Ovary (tissue), 9 donors: ENCODE data around the gene FAM53B. TPM values are rescaled to one million over a fixed set of nuclear protein-coding genes. Genes with fewer than 3 reads are reported as not detected.

Experiments used
- DNase-seq, 5 donors: peaks; one replicate each; pipeline ENCODE4 v3.0.0-alpha.2; 2019 to 2020
- H3K27ac ChIP-seq, 2 donors: fragments of 200-600 bp; one replicate each; pipeline versions ENCODE4 v1.5.1 to v1.8.0; 2019 to 2022
- H3K27me3 ChIP-seq: fragments of 200-600 bp; one replicate; pipeline ENCODE4 v1.8.0; 2022
- H3K36me3 ChIP-seq: fragments of 200-600 bp; sonication (generic); one replicate; pipeline ENCODE4 v1.5.1; 2019
- H3K4me1 ChIP-seq: one replicate; pipeline ENCODE4 v1.8.1; 2013; ENCODE audit warnings: mild to moderate bottlenecking, moderate library complexity; ENCODE audit not compliant: insufficient read depth
- H3K4me3 ChIP-seq: fragments of 200-600 bp; sonication (generic); one replicate; pipeline ENCODE4 v1.5.1; 2017
- H3K9me3 ChIP-seq, 2 donors: fragments of 200-600 bp in 1 of 2; sonication (generic) in 1 of 2; one replicate each; pipeline versions ENCODE4 v1.5.1 to v1.8.1; 2013 to 2019; ENCODE audit warnings: mild to moderate bottlenecking in 1 of 2, moderate library complexity in 1 of 2
- CTCF ChIP-seq, 3 donors: fragments of 450-650 bp in 2 of 3; fragments of 200-600 bp in 1 of 3; IDR thresholded peaks; one replicate each; pipeline versions ENCODE4 v1.5.1 to v1.8.0; 2016 to 2022; ENCODE audit warnings: antibody characterized with exemption in 3 of 3, mild to moderate bottlenecking in 1 of 3
- EP300 ChIP-seq: sonication (generic); formaldehyde crosslinking; IDR thresholded peaks from one replicate; pipeline ENCODE4 v1.6.1; 2017; ENCODE audit warnings: antibody characterized with exemption
- POLR2A ChIP-seq: fragments of 450-650 bp; IDR thresholded peaks from one replicate; pipeline ENCODE4 v1.6.1; 2017; ENCODE audit warnings: antibody characterized with exemption, mild to moderate bottlenecking, moderate library complexity
- WGBS, 3 donors: extraction: QIAGEN DNeasy Blood & Tissue Kit in 1 of 3; methylation state at CpG; one replicate each; pipeline versions ENCODE4 v1.1.5 to v1.1.7; 2013 to 2017; 5-methylcytosine and 5-hydroxymethylcytosine counted together
- intact Hi-C, 4 donors: fragments of 100-400 bp; cut with DNase I; formaldehyde crosslinking; loops; one replicate each; pipeline versions ENCODE4 v1.11.0 to v1.15.1; 2022 to 2023
- polyA plus RNA-seq, 2 donors: library from polyadenylated mRNA; stranded (reverse); fragments of 200-250 nt in 1 of 2; fragments of 350-450 nt in 1 of 2; fragmentation: Illumina TruSeq in 1 of 2; extraction: RNeasy Lipid Tissue Mini Kit (QIAGEN cat#74804) in 1 of 2; gene quantifications; one replicate each; pipeline ENCODE4 v1.2.3, GENCODE V29; 2013 to 2014
- total RNA-seq, 7 donors: library from RNA; depleted of rRNA in 2 of 7; stranded (reverse); fragments of >200 nt in 2 of 7; fragmentation: NEBNext Ultra II Directional in 3 of 7; extraction: Animal tissue kit (Norgen Biotek cat#: 25700) in 3 of 7; gene quantifications; one replicate each; pipeline versions ENCODE4 v1.1.0 to v1.2.4, GENCODE V29; 2016 to 2023
- donor health status: DM: no; HTN: no; CAD: no; lungs with moderate emphysema.
- donor health status: DM: no; HTN: no; CAD: no.
- donor health status: Bipolar disorder and iron deficiency.
- donor health status: DM: yes; HTN: yes; CAD: no.
- donor health status: DM: no; HTN: no; CAD: no.
- donor health status: DM: yes; HTN: yes; CAD: no.

The FAM53B gene
- total and polyA plus RNA-seq, 9 donors = 9.7 to 77.6 (median 45.5) TPM

DNA sequence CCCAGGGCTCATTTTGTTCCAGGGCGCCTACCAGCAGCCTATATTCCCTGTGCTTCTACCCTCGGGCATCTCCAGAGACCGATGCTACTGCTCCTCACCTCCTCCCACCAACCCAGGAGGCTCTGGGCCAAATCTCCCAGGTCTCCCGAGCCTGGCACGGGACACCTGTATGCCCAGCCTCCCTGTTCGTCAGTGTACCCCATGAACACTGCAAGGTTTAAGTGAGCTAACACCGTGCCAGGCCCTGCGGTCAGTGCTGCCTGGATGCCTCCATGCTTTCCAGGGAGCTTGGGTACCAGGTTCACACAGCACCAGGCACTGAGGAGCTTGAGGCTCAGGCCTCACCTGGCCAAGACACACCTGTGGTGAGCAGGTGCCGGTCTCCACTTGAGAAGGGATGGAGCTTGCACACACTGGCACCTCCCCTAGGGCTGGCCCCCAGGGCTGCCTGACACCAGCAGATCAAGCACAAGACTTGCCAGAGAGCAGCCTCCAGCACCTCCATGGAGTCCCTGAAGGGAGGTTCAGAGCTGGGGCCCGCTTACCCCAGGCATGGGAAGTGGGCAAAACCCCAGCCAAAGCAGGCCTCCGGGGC, 80.3 kb downstream of the FAM53B start:
- H3K4me3 ChIP-seq = no peak overlapping the region
- H3K27ac ChIP-seq = no peak overlapping the region
- peaks cover 25% of the 10 kb centered on the region for H3K4me1 ChIP-seq
- H3K36me3 ChIP-seq = no peaks in the 10 kb centered on the region
- H3K27me3 ChIP-seq = no peaks in the 10 kb centered on the region
- TF ChIP-seq CTCF (IDR thresholded peaks at IDR 0.05) (no peak), EP300 (no peak), POLR2A (no peak)
- 92 to 96% (median 94%) methylated on average over 10 to 11 of the region's 11 CpGs for WGBS, 3 donors
- H3K9me3 ChIP-seq = no peaks in the 10 kb centered on the region
- DNase-seq = no peak
- intact Hi-C loops = no loop called here

DNA sequence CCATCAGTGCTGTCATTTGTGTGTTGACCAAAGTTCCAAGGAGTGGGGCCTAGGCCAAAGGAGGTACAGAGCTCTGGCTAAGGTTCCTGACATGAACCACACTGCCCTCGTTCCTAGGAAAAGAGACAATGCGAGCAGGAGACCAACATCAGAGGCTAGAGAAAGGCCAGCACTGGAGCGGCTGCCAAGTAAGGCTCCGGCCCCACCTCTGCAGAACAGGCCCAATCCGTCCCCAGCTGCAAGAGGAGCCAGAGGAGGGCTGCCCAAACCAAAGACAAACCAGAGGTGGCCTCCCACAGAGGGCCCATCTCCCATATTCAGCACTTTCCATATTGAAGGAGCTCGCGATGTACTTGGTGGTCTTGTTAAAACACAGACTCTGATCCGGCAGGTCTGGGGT, 81.0 kb downstream of the FAM53B start:
- Histone ChIP-seq H3K9me3 (no peaks in the 10 kb centered on the region), H3K36me3 (no peaks in the 10 kb centered on the region), H3K4me3 (no peak overlapping the region), H3K27ac (no peak overlapping the region), H3K27me3 (no peaks in the 10 kb centered on the region), H3K4me1 (peaks cover 24% of the 10 kb centered on the region)
- WGBS, 3 donors = 79 to 81% (median 81%) methylated on average over 8 of the region's 8 CpGs
- intact Hi-C loops = no loop called here
- TF ChIP-seq CTCF (IDR thresholded peaks at IDR 0.05) (no peak), EP300 (no peak), POLR2A (no peak)
- DNase-seq = no peak

DNA sequence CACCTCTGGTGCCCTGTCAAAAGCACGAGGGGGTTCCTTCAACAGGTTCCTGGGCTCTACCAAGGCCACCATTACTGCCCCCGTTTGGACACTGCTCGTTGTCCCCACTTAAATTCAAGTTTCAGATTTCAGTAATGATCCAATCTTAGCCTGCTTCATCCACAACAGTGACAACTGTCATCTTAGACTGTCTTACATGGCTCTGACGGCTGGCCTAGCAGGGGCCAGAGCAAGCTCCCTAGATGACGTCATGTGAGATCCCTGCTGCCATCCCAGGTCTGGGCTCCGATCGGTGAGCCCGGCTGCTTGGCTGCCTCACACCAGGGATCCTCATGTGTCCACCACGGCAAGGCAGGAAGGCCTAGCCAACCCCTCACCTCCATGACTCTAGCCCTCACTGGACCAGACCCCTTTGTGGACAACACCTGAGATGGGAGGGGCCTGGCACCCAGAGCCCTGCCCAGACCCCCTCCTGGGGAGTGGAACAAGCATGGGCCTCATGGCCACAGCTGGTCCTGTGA, 82.5 kb downstream of the FAM53B start:
- Histone ChIP-seq H3K9me3 (no peaks in the 10 kb centered on the region), H3K27ac (no peak overlapping the region), H3K4me3 (no peak overlapping the region), H3K27me3 (no peaks in the 10 kb centered on the region), H3K36me3 (no peaks in the 10 kb centered on the region), H3K4me1 (peaks cover 21% of the 10 kb centered on the region)
- TF ChIP-seq EP300 (no peak), CTCF (IDR thresholded peaks at IDR 0.05) (no peak), POLR2A (no peak)
- DNase-seq = no peak
- WGBS, 3 donors = 89 to 93% (median 91%) methylated on average over 9 of the region's 9 CpGs
- intact Hi-C loops = no loop called here

DNA sequence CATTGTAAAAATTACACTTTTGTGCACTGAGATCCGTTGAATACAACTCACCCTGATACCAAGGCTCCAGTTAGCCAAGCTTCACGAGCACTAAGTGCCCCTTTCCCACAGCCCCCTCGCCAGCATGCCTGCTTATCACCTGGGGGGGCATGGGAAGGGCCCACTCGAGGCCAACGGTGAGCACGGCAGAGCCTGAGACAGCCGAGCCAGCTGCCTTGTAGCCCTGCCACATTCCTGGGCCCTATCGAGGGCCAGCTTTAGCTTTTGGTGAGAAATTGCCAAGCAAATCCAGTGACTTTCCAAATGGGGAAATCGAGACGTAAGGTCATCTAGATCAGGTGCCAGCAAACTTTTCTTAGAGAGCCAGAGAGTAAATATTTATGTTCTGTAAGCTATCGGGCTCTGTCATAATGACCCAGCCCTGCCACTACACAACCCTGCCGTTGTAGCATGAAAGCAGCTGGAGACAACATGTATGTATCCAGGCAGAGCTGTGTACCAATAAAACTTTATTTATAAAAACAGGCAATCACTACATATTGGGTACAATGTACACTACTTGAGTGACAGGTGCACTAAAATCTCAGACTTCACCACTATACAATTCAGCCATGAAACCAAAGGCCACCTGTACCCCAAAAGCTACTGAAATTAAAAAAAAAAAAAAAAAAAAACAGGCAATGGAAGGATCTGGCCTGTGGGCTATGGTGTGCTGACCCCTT, 83.6 kb downstream of the FAM53B start:
- WGBS, 3 donors = 82 to 91% (median 82%) methylated on average over 12 of the region's 12 CpGs
- no peak for DNase-seq
- no peaks in the 10 kb centered on the region for H3K27me3 ChIP-seq
- H3K27ac ChIP-seq = no peak overlapping the region
- H3K4me3 ChIP-seq = no peak overlapping the region
- H3K4me1 ChIP-seq = peaks cover 17% of the 10 kb centered on the region
- no peaks in the 10 kb centered on the region for H3K9me3 ChIP-seq
- TF ChIP-seq CTCF (IDR thresholded peaks at IDR 0.05) (no peak), POLR2A (no peak)
- intact Hi-C loops = no loop called here
- no peaks in the 10 kb centered on the region for H3K36me3 ChIP-seq
